ENCODE measurements around the gene MT2A. TPM values are rescaled to one million over a fixed set of nuclear protein-coding genes. Genes with fewer than 3 reads are reported as not detected.
A peak's percentile ranks its signal among the peaks of the same experiment; 100 is the strongest.

Gene MT2A
- 384 and 419 TPM in 2 replicates for total RNA-seq
- long read RNA-seq, transcript MT2A-201 (3 exons, 786 nt) = major isoform, 101 of 104 reads
- long read RNA-seq, partial matches to known transcripts = 0 of 104 reads
- long read RNA-seq, other reads (novel, unspliced or antisense) = 1 of 104 reads

DNA sequence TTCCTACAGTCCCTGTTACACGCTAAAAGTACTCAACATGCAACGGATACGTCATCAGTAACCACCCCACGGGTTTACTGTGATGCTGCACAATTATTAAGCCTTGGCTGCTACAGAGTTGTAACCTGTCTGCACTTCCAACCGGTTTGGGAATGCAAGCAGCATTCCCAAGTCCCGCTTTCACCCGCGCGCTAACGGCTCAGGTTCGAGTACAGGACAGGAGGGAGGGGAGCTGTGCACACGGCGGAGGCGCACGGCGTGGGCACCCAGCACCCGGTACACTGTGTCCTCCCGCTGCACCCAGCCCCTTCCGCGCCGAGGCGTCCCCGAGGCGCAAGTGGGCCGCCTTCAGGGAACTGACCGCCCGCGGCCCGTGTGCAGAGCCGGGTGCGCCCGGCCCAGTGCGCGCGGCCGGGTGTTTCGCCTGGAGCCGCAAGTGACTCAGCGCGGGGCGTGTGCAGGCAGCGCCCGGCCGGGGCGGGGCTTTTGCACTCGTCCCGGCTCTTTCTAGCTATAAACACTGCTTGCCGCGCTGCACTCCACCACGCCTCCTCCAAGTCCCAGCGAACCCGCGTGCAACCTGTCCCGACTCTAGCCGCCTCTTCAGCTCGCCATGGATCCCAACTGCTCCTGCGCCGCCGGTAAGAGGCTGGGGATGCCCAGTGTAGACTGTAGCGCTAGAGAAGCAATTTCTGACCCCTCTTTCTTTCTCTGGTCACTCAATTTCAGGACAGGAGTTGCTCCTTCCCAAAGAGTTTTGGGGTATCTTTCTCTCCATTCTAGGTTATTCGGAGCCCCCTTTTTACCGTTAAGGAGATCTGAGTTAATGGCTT is at the start of gene MT2A:
Gene MT2A, plus strand, starts transcription at position 542 of the 833 bp plus-strand sequence. Its CDS starts 72 bp downstream, at position 614.
- TF ChIP-seq, protein P1, sequence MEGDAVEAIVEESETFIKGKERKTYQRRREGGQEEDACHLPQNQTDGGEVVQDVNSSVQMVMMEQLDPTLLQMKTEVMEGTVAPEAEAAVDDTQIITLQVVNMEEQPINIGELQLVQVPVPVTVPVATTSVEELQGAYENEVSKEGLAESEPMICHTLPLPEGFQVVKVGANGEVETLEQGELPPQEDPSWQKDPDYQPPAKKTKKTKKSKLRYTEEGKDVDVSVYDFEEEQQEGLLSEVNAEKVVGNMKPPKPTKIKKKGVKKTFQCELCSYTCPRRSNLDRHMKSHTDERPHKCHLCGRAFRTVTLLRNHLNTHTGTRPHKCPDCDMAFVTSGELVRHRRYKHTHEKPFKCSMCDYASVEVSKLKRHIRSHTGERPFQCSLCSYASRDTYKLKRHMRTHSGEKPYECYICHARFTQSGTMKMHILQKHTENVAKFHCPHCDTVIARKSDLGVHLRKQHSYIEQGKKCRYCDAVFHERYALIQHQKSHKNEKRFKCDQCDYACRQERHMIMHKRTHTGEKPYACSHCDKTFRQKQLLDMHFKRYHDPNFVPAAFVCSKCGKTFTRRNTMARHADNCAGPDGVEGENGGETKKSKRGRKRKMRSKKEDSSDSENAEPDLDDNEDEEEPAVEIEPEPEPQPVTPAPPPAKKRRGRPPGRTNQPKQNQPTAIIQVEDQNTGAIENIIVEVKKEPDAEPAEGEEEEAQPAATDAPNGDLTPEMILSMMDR (IDR thresholded peaks at IDR 0.05) = no peak
- H3K36me3 Mint-ChIP-seq (ENCODE audit: unreplicated experiment) = no peaks in the 10 kb centered on the region
- peak within 1 kb of the TSS; percentile 90 for H3K4me3 Mint-ChIP-seq (ENCODE audit: unreplicated experiment)
- H3K4me1 Mint-ChIP-seq (ENCODE audit: unreplicated experiment) = peaks cover 51% of the 10 kb centered on the region
- no peaks in the 10 kb centered on the region for H3K9me3 Mint-ChIP-seq (ENCODE audit: unreplicated experiment)
- peak; percentile 96 for DNase-seq (ENCODE audit: extremely low spot score, unreplicated experiment)
- H3K27ac Mint-ChIP-seq (ENCODE audit: unreplicated experiment) = peak within 1 kb of the TSS; percentile 99
- H3K27me3 Mint-ChIP-seq (ENCODE audit: unreplicated experiment) = no peaks in the 10 kb centered on the region

DNA sequence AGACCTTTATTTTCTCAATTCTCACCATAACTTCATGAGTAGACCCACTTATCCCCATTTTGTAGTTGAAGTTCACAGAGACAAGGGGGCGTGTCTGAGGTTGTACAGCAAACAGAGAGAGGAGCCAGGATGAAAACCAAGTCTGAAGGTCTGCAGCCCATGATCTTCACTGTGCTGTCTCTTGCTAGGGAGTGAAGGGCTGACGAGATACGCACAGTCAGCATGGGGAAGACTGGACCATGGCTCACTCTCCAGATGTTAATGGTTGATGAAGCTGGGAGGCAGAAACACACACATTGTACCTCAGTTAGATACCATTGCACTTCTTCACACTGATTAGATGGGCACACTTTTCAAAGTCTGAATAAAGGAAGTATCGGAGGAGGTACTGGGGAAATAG is 49.3 kb upstream of the MT2A start:
- Mint-ChIP-seq H3K27ac (ENCODE audit: unreplicated experiment) (no peak overlapping the region), H3K9me3 (ENCODE audit: unreplicated experiment) (no peaks in the 10 kb centered on the region)

DNA sequence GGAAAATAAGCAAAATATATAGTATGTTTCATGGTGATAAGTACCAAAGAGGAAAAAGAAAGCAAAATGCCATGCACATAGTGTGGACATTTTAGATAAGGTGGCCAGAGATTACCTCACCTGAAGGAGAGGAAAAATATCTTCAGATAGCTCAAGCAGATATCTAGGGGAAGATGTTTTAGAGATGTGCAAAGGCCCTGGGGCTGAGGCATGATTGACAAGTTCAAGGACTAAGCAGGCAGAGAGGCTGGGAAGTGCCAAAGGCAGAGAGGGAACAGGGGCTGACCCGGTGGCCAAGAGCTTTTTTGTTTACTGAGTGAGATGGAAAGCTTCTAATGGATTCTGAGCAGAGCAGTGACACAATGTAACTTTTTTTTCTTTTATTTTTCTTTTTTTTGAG is 47.9 kb upstream of the MT2A start:
- no peaks in the 10 kb centered on the region for H3K9me3 Mint-ChIP-seq (ENCODE audit: unreplicated experiment)
- DNase-seq (ENCODE audit: extremely low spot score, unreplicated experiment) = no peak
- H3K4me1 Mint-ChIP-seq (ENCODE audit: unreplicated experiment) = peaks cover 5% of the 10 kb centered on the region
- no peak overlapping the region for H3K4me3 Mint-ChIP-seq (ENCODE audit: unreplicated experiment)
- no peak overlapping the region for H3K27ac Mint-ChIP-seq (ENCODE audit: unreplicated experiment)
- TF ChIP-seq, protein P1 (IDR thresholded peaks at IDR 0.05) = no peak
- H3K36me3 Mint-ChIP-seq (ENCODE audit: unreplicated experiment) = no peaks in the 10 kb centered on the region
- peaks cover 13% of the 10 kb centered on the region for H3K27me3 Mint-ChIP-seq (ENCODE audit: unreplicated experiment)

More for the DNA sequence above, 49.3 kb upstream of the MT2A start:
- H3K4me3 Mint-ChIP-seq (ENCODE audit: unreplicated experiment) = no peak overlapping the region
- DNase-seq (ENCODE audit: extremely low spot score, unreplicated experiment) = no peak
- peaks cover 5% of the 10 kb centered on the region for H3K4me1 Mint-ChIP-seq (ENCODE audit: unreplicated experiment)
- TF ChIP-seq, protein P1 (IDR thresholded peaks at IDR 0.05) = no peak
- H3K36me3 Mint-ChIP-seq (ENCODE audit: unreplicated experiment) = no peaks in the 10 kb centered on the region
- H3K27me3 Mint-ChIP-seq (ENCODE audit: unreplicated experiment) = peaks cover 12% of the 10 kb centered on the region

DNA sequence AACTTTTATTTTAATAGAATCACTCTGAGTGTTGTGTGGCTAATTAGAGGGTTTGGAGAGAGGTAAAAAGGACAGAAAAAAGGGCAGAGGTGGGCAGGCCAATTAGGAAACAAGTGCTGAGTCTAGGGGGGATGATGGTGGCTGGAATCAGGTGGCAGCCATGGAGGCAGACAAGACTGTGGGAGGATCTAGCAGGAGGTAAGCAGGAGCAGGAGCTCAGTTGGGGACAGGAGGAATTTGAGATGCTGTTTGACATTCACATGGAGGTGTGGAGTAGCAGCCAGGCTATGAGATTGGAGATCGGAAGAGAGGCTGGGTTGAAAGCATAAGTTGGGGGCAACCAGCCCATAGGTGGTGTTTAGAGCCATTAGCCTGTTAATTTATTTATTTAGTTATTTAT is 47.3 kb upstream of the MT2A start:
- Mint-ChIP-seq H3K9me3 (ENCODE audit: unreplicated experiment) (no peaks in the 10 kb centered on the region), H3K4me1 (ENCODE audit: unreplicated experiment) (peaks cover 5% of the 10 kb centered on the region), H3K36me3 (ENCODE audit: unreplicated experiment) (no peaks in the 10 kb centered on the region), H3K27me3 (ENCODE audit: unreplicated experiment) (peaks cover 17% of the 10 kb centered on the region), H3K4me3 (ENCODE audit: unreplicated experiment) (no peak overlapping the region), H3K27ac (ENCODE audit: unreplicated experiment) (no peak overlapping the region)
- TF ChIP-seq, protein P1 (IDR thresholded peaks at IDR 0.05) = no peak
- no peak for DNase-seq (ENCODE audit: extremely low spot score, unreplicated experiment)

DNA sequence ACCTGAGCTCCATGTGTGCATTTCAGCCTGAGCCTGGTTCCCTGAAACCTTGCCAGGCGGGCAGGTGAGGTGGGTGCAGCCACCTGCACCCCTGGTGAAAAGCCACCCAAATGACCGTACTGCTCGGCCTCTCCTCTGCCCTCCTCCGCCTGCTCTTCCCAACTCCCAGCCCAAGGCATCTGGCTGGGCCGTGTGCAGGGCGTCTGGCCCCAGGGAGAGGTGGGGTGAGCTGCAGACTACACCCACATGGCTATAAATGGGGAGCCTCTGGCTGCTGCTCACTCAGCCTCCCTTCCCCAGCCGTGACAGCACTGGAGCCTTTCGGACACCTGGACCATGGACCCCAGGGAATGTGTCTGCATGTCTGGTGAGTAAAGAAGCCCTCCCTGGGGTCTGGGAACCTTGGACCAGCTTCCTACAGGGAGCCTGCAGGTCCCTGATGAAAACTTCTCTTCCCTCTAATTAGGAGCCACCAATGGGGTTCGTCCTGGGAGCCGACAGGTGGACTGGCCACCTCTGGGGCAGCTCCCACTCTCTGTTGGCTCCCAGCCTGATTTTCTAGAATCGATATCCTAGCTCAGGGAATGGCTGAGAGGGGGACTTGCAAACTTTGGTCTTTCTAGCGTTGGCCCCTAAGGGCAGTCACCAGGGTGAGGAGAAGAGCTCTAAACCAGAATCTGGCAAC is 43.4 kb upstream of the MT2A start, which contains the start of gene MT4:
Gene MT4, plus strand, starts transcription at position 281 of the 685 bp plus-strand sequence. Its CDS starts 56 bp downstream, at position 337.
- Mint-ChIP-seq H3K4me1 (ENCODE audit: unreplicated experiment) (no peaks in the 10 kb centered on the region), H3K9me3 (ENCODE audit: unreplicated experiment) (no peaks in the 10 kb centered on the region), H3K36me3 (ENCODE audit: unreplicated experiment) (no peaks in the 10 kb centered on the region), H3K27ac (ENCODE audit: unreplicated experiment) (no peak within 1 kb of the TSS), H3K4me3 (ENCODE audit: unreplicated experiment) (no peak within 1 kb of the TSS), H3K27me3 (ENCODE audit: unreplicated experiment) (peaks cover 34% of the 10 kb centered on the region)
- DNase-seq (ENCODE audit: extremely low spot score, unreplicated experiment) = no peak
- TF ChIP-seq, protein P1 (IDR thresholded peaks at IDR 0.05) = no peak
